HepG2 (cell line): ENCODE results near the gene TSPAN9. TPM values are rescaled to one million over a fixed set of nuclear protein-coding genes. Genes with fewer than 3 reads are reported as not detected.

Experiments
- ZNF687 ChIP-seq: sonication (generic); formaldehyde crosslinking; IDR thresholded peaks from 2 replicates; pipeline ENCODE4 v1.5.1; 2020; ENCODE audit warnings: mild to moderate bottlenecking, missing genetic modification reagents, moderate library complexity
- polyA plus RNA-seq, 8 experiments: library from polyadenylated mRNA; depleted of rRNA in 3 of 8; stranded (reverse) in 7 of 8; unstranded in 1 of 8; fragments of >200 nt; fragmentation: Illumina TruSeq in 4 of 8; extraction: Trizol in 4 of 8; gene quantifications; 2 replicates each; pipeline versions ENCODE4 v1.2.1 to v1.2.3, GENCODE V29; 2011 to 2016; ENCODE audit warnings: low read depth in 4 of 8, missing spikeins in 1 of 8, mixed read lengths in 1 of 8; ENCODE audit not compliant: insufficient read depth in 1 of 8
- small RNA-seq, 3 experiments: library from RNA; depleted of rRNA; stranded (forward); fragments of <200 nt; gene quantifications; one replicate each; pipeline ENCODE3, GENCODE V24; 2012; ENCODE audit warnings: low read depth in 2 of 3, low replicate concordance in 1 of 3; ENCODE audit not compliant: insufficient read length in 3 of 3, insufficient read depth in 2 of 3
- total RNA-seq, 5 experiments: library from RNA; depleted of rRNA; stranded (reverse); fragments of >200 nt; fragmentation: Illumina TruSeq; extraction: Trizol; gene quantifications; 2 replicates each; pipeline ENCODE4 v1.2.3, GENCODE V29; 2016; ENCODE audit warnings: low read depth in 1 of 5

The TSPAN9 gene
- total and polyA plus RNA-seq, 2 of the 13 experiments (the other 11 are each of a cell fraction or from before 2014, with no cell fraction given) = 18.1 to 42.3 TPM

- TF ChIP-seq ZNF687 (CRISPR knock-in tag) = no peak
These were observed 257.9 kb downstream of the TSPAN9 start (continued) for GRCh38 chr12:3335078-3335487.

Small RNAs within 50 kb of the gene (small RNA-seq; reads per million reads assigned to genes)
- gene AC005912.1 = 0 reads per million in 3 experiments
- gene RF00017 = 0 reads per million in 3 experiments

Other genes with a start within 250 kb of the TSPAN9 start
- not detected in 2 replicates for gene NRIP2, start 242.3 kb upstream of the TSPAN9 start, total RNA-seq (2016; rRNA removed; fragmentation: Illumina TruSeq; extraction: Trizol)
- gene NRIP2, start 242.3 kb upstream of the TSPAN9 start, polyA plus RNA-seq (2011; rRNA removed) = not detected in 2 replicates
- gene TEX52, start 220.3 kb upstream of the TSPAN9 start, total RNA-seq (2016; rRNA removed; fragmentation: Illumina TruSeq; extraction: Trizol) = 0.17 TPM in 1 of 2 replicates, not detected in the other
- gene TEX52, start 220.3 kb upstream of the TSPAN9 start, polyA plus RNA-seq (2011; rRNA removed) = 0.05 TPM in 1 of 2 replicates, not detected in the other
- gene FOXM1, start 200.2 kb upstream of the TSPAN9 start, total RNA-seq (2016; rRNA removed; fragmentation: Illumina TruSeq; extraction: Trizol) = 25.9 and 28.6 TPM in 2 replicates
- 13.0 and 17.1 TPM in 2 replicates for gene FOXM1, start 200.2 kb upstream of the TSPAN9 start, polyA plus RNA-seq (2011; rRNA removed)
- gene RHNO1, start 200.2 kb upstream of the TSPAN9 start, total RNA-seq (2016; rRNA removed; fragmentation: Illumina TruSeq; extraction: Trizol) = 27.2 and 30.4 TPM in 2 replicates
- 37.4 and 49.6 TPM in 2 replicates for gene RHNO1, start 200.2 kb upstream of the TSPAN9 start, polyA plus RNA-seq (2011; rRNA removed)
- 11.2 and 11.8 TPM in 2 replicates for gene TULP3, start 186.5 kb upstream of the TSPAN9 start, total RNA-seq (2016; rRNA removed; fragmentation: Illumina TruSeq; extraction: Trizol)
- 10.7 and 13.2 TPM in 2 replicates for gene TULP3, start 186.5 kb upstream of the TSPAN9 start, polyA plus RNA-seq (2011; rRNA removed)
- 45.0 and 46.3 TPM in 2 replicates for gene TEAD4, start 118.0 kb upstream of the TSPAN9 start, total RNA-seq (2016; rRNA removed; fragmentation: Illumina TruSeq; extraction: Trizol)
- gene TEAD4, start 118.0 kb upstream of the TSPAN9 start, polyA plus RNA-seq (2011; rRNA removed) = 65.0 and 69.4 TPM in 2 replicates